Measurements from ENCODE around the gene LCORL.

DNA sequence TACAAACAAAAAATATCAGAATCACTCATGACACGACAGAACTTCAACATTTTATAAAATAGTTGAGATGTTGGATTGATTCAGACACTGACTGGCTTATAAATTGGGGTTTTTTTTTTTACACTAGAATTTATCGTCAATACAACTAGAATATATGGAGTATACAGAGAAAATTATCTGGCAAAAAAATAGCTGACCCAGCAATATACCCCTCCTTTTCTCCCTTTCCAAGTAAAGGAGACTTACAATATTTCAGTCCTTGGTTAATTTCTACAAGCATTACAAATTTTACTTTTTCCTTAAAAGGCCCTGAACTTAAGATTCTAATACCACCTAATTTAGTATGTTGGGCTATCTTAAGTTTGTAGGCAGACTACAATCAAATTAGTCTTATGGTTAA, 76.3 kb downstream of the LCORL start:
- no peak for TF ChIP-seq GABPA (tag; conservative IDR thresholded peaks at IDR 0.05; ENCODE audit: low read depth)
- TF ChIP-seq SMAD2 (IDR thresholded peaks at IDR 0.05; ENCODE audit: low read depth, low read length): no peak
- TF ChIP-seq KLF16 (IDR thresholded peaks at IDR 0.05): no peak
- no peak for TF ChIP-seq ZNF24 (IDR thresholded peaks at IDR 0.05)
- TF ChIP-seq, protein P1, sequence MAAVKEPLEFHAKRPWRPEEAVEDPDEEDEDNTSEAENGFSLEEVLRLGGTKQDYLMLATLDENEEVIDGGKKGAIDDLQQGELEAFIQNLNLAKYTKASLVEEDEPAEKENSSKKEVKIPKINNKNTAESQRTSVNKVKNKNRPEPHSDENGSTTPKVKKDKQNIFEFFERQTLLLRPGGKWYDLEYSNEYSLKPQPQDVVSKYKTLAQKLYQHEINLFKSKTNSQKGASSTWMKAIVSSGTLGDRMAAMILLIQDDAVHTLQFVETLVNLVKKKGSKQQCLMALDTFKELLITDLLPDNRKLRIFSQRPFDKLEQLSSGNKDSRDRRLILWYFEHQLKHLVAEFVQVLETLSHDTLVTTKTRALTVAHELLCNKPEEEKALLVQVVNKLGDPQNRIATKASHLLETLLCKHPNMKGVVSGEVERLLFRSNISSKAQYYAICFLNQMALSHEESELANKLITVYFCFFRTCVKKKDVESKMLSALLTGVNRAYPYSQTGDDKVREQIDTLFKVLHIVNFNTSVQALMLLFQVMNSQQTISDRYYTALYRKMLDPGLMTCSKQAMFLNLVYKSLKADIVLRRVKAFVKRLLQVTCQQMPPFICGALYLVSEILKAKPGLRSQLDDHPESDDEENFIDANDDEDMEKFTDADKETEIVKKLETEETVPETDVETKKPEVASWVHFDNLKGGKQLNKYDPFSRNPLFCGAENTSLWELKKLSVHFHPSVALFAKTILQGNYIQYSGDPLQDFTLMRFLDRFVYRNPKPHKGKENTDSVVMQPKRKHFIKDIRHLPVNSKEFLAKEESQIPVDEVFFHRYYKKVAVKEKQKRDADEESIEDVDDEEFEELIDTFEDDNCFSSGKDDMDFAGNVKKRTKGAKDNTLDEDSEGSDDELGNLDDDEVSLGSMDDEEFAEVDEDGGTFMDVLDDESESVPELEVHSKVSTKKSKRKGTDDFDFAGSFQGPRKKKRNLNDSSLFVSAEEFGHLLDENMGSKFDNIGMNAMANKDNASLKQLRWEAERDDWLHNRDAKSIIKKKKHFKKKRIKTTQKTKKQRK (IDR thresholded peaks at IDR 0.05; ENCODE audit: borderline replicate concordance, low read depth, low read length): no peak
- TF ChIP-seq KAT2B (IDR thresholded peaks at IDR 0.05; ENCODE audit: low read depth, low read length): no peak
- TF ChIP-seq FOXM1 (IDR thresholded peaks at IDR 0.05; ENCODE audit: low read depth): no peak
- no peak for TF ChIP-seq FOXM1 (CRISPR knock-in tag; IDR thresholded peaks at IDR 0.05; ENCODE audit: low read depth)

Measured in K562 (cell line).